LNCAP (cell line): Measurements from ENCODE around the gene SYT1.

Experiments used
- TF ChIP-seq, protein P1 (sequence below): fragments of 450-650 bp; IDR thresholded peaks from 2 replicates; pipeline ENCODE4 v1.5.1; 2017; ENCODE audit warnings: mild to moderate bottlenecking

SYT1 gene

DNA sequence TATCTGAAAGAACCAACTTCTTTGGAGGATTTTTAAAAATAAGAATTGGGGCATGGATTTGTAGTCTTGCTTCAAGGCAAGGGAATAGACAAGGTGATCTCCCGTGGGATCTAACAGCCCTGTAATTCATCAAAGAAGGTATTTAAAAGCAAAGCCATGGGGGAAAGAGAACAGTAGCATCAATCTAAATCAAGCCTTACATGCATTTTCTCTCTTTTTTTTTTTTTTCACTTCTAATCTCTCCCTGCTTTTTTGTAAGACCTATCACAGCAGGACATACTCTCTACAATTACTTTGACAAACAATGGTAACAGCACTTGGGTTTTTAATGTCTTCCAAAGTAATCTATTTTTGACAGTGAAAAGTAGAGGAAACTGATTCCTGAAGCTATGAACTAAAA is 458.3 kb downstream of the SYT1 start:
- TF ChIP-seq, protein P1, sequence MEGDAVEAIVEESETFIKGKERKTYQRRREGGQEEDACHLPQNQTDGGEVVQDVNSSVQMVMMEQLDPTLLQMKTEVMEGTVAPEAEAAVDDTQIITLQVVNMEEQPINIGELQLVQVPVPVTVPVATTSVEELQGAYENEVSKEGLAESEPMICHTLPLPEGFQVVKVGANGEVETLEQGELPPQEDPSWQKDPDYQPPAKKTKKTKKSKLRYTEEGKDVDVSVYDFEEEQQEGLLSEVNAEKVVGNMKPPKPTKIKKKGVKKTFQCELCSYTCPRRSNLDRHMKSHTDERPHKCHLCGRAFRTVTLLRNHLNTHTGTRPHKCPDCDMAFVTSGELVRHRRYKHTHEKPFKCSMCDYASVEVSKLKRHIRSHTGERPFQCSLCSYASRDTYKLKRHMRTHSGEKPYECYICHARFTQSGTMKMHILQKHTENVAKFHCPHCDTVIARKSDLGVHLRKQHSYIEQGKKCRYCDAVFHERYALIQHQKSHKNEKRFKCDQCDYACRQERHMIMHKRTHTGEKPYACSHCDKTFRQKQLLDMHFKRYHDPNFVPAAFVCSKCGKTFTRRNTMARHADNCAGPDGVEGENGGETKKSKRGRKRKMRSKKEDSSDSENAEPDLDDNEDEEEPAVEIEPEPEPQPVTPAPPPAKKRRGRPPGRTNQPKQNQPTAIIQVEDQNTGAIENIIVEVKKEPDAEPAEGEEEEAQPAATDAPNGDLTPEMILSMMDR: no peak

DNA sequence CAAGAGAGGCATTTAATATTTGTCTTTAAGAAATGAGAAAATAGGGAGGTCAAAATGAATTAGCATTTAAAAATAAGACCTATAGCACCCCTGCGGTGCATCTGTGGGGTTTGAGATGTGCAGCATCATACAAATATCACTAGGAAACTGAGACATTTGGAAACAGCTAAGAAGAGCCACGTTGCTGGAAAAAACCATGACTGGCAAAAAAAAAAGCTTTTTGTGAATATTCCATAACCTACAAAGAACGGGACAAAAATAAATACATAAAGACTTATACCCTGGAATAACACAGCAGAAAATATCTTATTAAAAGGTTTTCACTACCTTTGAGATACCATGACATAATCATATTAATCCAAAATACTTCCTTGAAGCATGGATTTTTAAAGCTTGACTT is 460.0 kb downstream of the SYT1 start:
- TF ChIP-seq, protein P1: no peak

DNA sequence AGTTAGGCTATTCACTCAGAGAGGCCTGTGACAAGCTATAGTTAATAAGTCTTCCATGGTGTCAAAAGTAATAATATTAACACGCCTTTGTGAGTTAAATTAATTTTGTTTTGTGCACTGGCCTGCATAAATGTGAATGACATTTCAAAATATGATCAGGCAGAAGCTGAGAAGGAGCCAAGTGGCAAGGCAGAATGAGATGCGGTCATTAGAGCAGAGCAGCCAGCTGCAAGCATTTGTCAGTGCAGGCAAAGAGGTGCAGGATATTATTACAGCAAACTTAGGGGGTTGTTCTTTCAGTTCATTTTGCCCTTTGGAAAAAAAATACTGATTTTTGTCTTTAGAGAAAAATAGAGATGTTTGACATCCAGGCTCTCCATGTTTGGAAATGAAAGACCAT is 461.6 kb downstream of the SYT1 start:
- TF ChIP-seq, protein P1: no peak

DNA sequence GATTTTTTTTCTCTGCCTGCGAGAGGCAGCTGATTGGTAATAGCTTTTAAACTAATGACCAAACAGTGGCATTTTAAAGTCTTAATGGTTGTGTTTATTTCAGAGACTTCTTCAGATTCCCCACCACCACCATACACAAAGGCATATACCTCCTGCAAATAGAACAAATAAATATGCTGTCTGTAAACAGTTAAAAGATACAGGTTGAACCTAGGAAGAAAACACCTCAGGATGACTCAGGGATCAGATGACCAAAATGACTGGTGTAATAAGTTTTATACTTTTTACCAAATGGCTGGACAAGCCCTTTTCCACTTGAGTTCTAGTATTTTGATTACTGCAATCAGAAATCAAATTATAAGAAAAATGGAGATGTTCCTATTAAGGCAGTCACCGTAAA is 462.1 kb downstream of the SYT1 start:
- TF ChIP-seq, protein P1: no peak

DNA sequence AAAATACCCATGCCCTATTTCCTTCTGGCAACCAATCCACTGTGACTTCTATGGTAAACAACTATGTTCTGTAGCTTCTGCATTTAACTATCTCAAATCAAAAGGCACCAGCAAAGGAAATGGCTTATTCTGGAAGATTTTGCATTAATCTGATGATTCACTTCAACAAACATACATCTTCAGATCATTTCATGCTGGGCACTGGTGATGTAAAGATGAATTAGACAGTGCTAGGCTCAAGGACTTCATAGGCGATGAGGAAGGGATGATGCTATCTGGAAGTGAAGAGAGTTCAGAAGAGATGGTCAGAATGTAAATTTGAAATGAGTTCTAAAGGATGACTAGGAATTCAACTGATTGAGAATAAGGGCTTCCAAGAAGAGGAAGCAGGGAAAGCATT is 462.9 kb downstream of the SYT1 start:
- TF ChIP-seq, protein P1: no peak

DNA sequence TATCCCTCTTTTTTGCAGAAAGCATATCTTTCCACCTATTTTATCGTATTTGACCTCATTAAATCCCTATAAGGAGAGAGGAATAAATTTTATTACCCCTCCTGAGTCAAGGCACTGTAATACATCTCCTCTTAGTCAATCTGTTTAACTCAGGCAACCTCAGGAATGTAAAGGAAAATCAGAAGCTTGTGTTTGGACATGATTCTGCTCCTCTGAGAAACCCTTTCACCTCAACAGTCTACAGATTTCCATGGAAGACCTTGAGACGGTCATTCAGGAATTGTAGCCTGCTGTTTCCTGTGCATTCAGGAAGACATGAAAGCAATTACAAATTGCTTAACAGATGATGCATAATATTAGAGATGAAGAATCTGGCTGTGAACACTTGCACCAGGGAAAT is 465.4 kb downstream of the SYT1 start:
- TF ChIP-seq, protein P1: no peak

DNA sequence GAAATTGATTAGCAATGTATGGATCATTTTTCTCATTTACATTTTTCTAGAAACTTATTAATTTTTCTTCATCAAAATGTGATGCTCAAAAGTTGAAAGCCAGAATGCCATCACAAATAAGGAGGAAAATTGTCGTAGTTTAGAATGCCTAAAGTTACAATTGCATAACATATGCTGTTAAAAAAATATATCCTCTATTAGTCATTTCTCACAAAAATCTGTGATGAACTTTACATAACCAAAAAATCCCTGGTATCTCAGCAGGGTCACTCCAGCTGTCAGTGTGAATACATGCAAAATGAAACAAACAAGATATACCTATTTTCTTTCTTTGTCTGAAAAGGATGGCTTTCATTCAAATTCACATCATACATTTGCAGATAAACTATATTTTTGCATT is 467.3 kb downstream of the SYT1 start:
- TF ChIP-seq, protein P1: no peak

DNA sequence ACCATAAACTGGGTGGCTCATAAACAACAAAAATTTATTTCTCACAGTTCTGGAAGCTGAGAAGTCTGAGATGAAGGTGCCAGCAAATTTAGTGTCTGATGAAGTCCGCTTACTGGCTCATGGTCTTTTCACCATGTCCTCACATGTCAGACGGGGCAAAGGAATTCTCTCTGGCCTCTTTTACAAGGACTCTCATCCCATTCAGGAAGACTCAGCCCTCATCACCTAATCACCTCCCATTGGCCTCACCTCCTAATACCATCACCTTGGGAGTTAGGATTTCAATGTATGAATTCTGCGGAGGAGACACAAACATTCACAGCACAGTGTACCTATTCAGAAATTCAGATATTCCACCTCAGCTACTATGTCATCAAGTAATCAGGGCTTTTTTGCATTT is 468.6 kb downstream of the SYT1 start:
- TF ChIP-seq, protein P1: no peak
